Measurements from ENCODE around the gene SLC2A4.
A peak's percentile ranks its signal among the peaks of the same experiment; 100 is the strongest.

SLC2A4 gene

GRCh38 chr17:7308625-7309433 lies 27.3 kb downstream of the SLC2A4 start:
- no peak for TF ChIP-seq CTCF (conservative IDR thresholded peaks at IDR 0.05)
- no peak for TF ChIP-seq ZFX (IDR thresholded peaks at IDR 0.05)
- peak overlapping the region; percentile 99 for H3K27ac ChIP-seq

DNA sequence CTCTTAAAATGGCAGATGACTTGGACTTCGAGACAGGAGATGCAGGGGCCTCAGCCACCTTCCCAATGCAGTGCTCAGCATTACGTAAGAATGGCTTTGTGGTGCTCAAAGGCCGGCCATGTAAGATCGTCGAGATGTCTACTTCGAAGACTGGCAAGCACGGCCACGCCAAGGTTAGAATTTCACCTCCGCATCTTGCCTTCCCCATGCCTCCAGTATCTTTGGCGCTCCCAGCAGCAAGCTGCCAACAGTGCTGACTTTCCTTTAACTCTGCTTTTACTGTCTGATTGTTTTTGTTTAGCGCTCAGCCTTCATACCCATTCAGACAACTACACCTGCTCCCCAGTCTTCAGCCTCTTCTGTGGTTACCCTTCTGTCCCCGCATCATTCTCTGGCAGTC lies 28.1 kb downstream of the SLC2A4 start:
- peak overlapping the region; percentile 99; the same call in 1 of the 2 replicates for H3K27ac ChIP-seq

GRCh38 chr17:7311110-7311705 lies 29.7 kb downstream of the SLC2A4 start:
- no peak overlapping the region for H3K27ac ChIP-seq

More for the DNA sequence above, 28.1 kb downstream of the SLC2A4 start:
- no peak for TF ChIP-seq CTCF (conservative IDR thresholded peaks at IDR 0.05)

DNA sequence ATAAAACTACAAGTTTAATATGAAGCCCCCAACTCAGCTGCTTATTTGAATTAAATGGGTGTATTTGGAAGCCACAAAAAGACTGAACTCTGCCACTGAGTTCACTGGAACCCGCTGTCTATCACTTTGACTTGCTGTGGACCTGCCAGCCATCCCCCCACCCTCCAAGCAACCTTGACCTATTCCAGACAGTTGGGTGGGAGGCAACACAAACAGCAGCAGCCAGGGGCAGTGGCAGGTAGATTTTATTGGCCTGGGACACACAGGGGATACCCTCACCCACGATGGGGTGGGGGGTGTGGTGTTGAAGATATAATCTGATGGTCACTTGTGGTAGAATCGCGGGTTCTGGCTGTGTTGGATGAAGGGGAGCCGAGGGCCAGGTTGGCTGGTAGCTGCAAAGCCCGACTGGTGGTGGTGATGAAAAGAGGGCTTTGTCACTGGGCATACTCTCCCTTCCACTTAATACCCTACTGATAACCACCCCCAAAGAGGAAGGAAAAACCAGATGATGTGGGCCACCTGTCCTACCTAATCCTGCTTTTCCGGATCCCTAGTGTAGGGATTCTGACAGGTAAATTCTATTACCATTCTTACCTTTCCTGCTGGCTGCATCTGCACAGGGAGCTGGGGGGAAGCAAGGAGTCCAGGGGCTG lies 31.0 kb downstream of the SLC2A4 start:
- H3K27ac ChIP-seq, result no peak overlapping the region
- TF ChIP-seq ZFX (IDR thresholded peaks at IDR 0.05) (no peak), CTCF (conservative IDR thresholded peaks at IDR 0.05) (no peak)

More at GRCh38 chr17:7311110-7311705, 29.7 kb downstream of the SLC2A4 start:
- no peak for TF ChIP-seq CTCF (conservative IDR thresholded peaks at IDR 0.05)
- TF ChIP-seq ZFX (IDR thresholded peaks at IDR 0.05), result no peak

DNA sequence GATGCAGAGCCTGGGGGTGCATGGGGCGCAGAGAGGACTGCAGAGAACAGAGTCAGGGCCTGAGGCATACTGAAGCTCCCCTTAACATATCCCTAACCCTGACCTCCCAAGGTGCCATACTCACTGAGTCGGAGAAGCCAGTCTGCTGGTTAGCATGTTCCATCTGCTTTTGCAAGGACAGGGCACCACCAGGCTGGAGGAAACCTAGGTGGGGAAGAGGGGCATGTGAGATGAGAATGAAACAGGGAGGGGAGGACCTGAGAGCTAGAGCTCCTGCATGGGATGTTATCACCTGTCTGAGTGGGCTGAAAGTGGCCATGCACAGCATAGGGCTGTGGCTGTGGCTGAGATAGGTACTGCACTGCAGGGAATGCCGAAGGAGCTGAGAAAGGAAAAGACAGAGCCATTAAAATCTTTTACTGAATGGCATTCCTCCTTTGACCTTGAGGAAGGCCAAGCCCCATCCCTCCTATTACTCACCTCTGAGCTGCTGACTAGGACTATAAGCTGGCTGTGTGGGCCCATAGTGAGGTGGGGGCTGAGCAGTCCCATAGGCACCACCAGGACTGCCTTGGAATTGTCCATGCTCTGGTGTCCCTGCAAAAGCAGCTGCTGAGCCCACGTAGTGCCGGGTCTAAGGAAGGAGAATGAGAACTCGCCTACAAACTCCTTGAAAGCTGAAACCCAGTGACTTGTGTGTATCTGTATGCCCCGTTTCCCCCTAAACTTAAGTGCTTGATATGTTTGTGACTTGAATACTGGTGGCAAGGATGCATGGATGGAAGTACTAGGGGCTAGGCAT lies 31.8 kb downstream of the SLC2A4 start:
- H3K27ac ChIP-seq, result no peak overlapping the region
- no peak; the same call in 1 of the 2 replicates for TF ChIP-seq CTCF (conservative IDR thresholded peaks at IDR 0.05)
- no peak for TF ChIP-seq ZFX (IDR thresholded peaks at IDR 0.05)

DNA sequence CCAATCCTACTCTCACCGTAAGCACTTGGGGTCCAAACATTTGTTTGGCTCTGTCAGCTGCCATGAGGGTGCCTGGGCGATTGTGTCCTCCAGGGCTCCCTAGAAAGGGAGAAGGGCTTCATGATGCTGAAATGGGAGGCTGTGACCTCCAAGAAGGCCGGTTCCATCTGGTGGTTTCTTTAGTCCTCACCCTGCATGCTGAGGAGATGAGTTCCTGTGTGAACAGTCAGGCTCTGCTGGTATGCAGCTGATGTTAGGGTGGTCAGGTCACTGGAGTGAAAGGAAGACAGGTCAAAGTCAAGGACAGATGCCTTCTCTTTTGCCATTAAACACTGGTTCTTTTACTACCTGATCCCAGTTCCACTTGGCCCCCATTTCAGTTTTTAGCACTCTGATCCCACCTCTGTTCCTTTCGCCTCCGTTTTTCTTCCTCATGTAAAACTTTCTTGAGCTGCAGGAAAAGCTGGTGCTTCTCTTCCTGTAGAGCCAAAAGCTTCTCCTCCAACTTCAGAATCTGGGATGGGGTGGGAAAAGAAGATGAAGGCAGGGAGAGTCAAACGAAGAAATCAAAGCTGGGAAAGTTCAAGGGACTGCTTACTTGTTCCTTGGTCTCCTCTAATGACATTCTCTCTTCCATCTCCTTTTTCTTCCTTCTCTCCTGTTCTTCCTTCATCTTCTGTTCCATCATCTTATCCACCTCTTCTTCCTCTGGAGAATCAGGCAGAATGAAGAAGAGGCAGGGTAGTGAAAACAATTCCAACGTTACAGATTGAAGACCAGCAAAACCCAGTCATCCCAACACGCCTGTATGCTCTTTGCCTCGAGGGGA lies 32.6 kb downstream of the SLC2A4 start:
- TF ChIP-seq CTCF (conservative IDR thresholded peaks at IDR 0.05), result no peak
- H3K27ac ChIP-seq, result peak overlapping the region; percentile 85
